Urothelium cell line (cell line): ENCODE data around the gene MEP1B.

Source experiments
- DNase-seq: peaks from one replicate; pipeline ENCODE4 v3.0.0; 2011; ENCODE audit warnings: low spot score, mixed read lengths
- FAIRE-seq: peaks from 2 replicates; lab custom pipeline; 2011; peaks lifted over from hg19 to GRCh38; lab: Jason Lieb, UNC

MEP1B gene

GRCh38 chr18:32262092-32262491, 72.3 kb downstream of the MEP1B start:
- FAIRE-seq (no peak), DNase-seq (no peak)

GRCh38 chr18:32264401-32264800, 74.6 kb downstream of the MEP1B start:
- FAIRE-seq (no peak), DNase-seq (no peak)

GRCh38 chr18:32267463-32267862, 77.6 kb downstream of the MEP1B start:
- no peak for FAIRE-seq

More at GRCh38 chr18:32267463-32267862, 77.6 kb downstream of the MEP1B start:
- no peak for DNase-seq
